Pancreas (tissue), 10 donors: ENCODE data around the gene MSMP. TPM values are rescaled to one million over a fixed set of nuclear protein-coding genes. Genes with fewer than 3 reads are reported as not detected.

ENCODE experiments used
- ATAC-seq, 4 donors: fragments of 200-7000 bp; cut with Tn5 transposase; one replicate each; pipeline versions ENCODE4 v1.8.0 to v1.9.1; 2020; ENCODE audit warnings: mild to moderate bottlenecking in 4 of 4, moderate library complexity in 4 of 4
- DNase-seq, 6 donors: peaks; one replicate each; pipeline ENCODE4 v3.0.0-alpha.2; 2020
- FAIRE-seq: peaks from 2 replicates; lab custom pipeline; 2012; peaks lifted over from hg19 to GRCh38; lab: Jason Lieb, UNC
- H3K27ac ChIP-seq, 4 donors: fragments of 200-600 bp; sonication (generic); 1 replicate in 3 of 4; 2 replicates in 1 of 4; pipeline versions ENCODE4 v1.5.0 to v1.8.0; 2020
- H3K27me3 ChIP-seq, 4 donors: fragments of 200-600 bp; one replicate each; pipeline ENCODE4 v1.8.0; 2021
- H3K36me3 ChIP-seq, 3 donors: fragments of 200-600 bp; sonication (generic) in 1 of 3; one replicate each; pipeline versions ENCODE4 v1.5.0 to v1.8.0; 2020 to 2021
- H3K4me1 ChIP-seq, 3 donors: fragments of 200-600 bp; one replicate each; pipeline ENCODE4 v1.8.0; 2021
- H3K4me3 ChIP-seq, 4 donors: fragments of 200-600 bp; sonication (generic) in 2 of 4; one replicate each; pipeline versions ENCODE4 v1.5.0 to v1.8.0; 2020 to 2021
- H3K9me3 ChIP-seq, 4 donors: fragments of 200-600 bp; one replicate each; pipeline ENCODE4 v1.8.0; 2021
- CTCF ChIP-seq, 4 donors: fragments of 200-600 bp; sonication (generic) in 3 of 4; IDR thresholded peaks; one replicate each; pipeline versions ENCODE4 v1.5.0 to v1.8.0; 2021; ENCODE audit warnings: antibody characterized with exemption in 4 of 4
- WGBS, 2 donors: extraction: QIAGEN DNeasy Blood & Tissue Kit; methylation state at CpG; one replicate each; pipeline ENCODE4 v1.1.7; 2013; 5-methylcytosine and 5-hydroxymethylcytosine counted together
- intact Hi-C, 3 donors: fragments of 100-400 bp; cut with DNase I; formaldehyde crosslinking; loops; one replicate each; pipeline versions ENCODE4 v1.11.1 to v1.14.2; 2022
- polyA plus RNA-seq, 2 donors: library from polyadenylated mRNA; stranded (reverse); fragments of 200-250 nt; gene quantifications; one replicate each; pipeline ENCODE4 v1.2.3, GENCODE V29; 2013
- total RNA-seq, 6 donors: library from RNA; stranded (reverse); fragmentation: NEBNext Ultra II Directional in 4 of 6; extraction: Animal tissue kit (Norgen Biotek cat#: 25700) in 4 of 6; gene quantifications; one replicate each; pipeline versions ENCODE4 v1.2.1 to v1.2.4, GENCODE V29; 2021 to 2023
- donor health status: healthy with polysubstance abuse.
- donor health status: DM: no; HTN: no; CAD: no; lungs with moderate emphysema.
- donor health status: DM: no; HTN: no; CAD: no.
- donor health status: control.
- donor health status: control.
- donor health status: Bipolar disorder and iron deficiency.
- donor health status: DM: yes; HTN: yes; CAD: no.
- donor health status: DM: no; HTN: no; CAD: no.
- donor health status: DM: no; HTN: no; CAD: no.
- donor health status: DM: yes; HTN: yes; CAD: no.

The MSMP gene
- total and polyA plus RNA-seq, 8 donors, result 0.49 to 2.3 (median 0.67) TPM; not detected in 5

- no peak for FAIRE-seq
- Histone ChIP-seq H3K36me3 (peaks cover 3 to 37% (median 26%) of the 10 kb centered on the region in 3 donors), H3K27ac (no peak overlapping the region), H3K27me3 (no peaks in the 10 kb centered on the region), H3K4me1 (peaks cover 15 to 31% (median 18%) of the 10 kb centered on the region in 3 donors), H3K4me3 (no peak overlapping the region), H3K9me3 (no peaks in the 10 kb centered on the region)
- intact Hi-C loops, result no loop called here
- 67 to 77% methylated on average over 3 of the region's 3 CpGs for WGBS, 2 donors
- no peak for DNase-seq
- no peak for TF ChIP-seq CTCF (IDR thresholded peaks at IDR 0.05)
- no peak for ATAC-seq
Observed at GRCh38 chr9:35726931-35727330, 27.1 kb downstream of the MSMP start.

DNA sequence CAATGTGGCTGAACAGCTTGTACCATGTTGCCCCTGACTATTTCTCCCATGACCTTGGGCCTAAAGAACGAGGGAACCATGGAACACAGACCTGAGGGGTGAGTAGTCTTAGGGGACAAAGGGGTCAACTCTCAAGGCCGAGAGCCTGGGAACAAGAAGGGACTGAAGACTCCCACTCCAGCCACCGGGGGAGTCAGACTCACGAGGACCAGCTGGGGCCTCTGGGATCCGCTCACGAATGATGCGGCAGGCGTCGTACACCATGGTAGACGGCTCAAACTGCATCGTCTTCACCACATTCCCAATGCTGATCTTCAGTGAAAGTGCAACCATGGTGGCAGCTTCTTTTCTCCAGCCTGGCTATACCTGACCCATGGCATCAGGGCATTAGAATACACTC, 28.7 kb downstream of the MSMP start:
- Histone ChIP-seq H3K4me3 (no peak overlapping the region), H3K4me1 (peaks cover 8 to 23% (median 10%) of the 10 kb centered on the region in 3 donors), H3K36me3 (peaks cover 3 to 53% (median 41%) of the 10 kb centered on the region in 3 donors), H3K27me3 (no peaks in the 10 kb centered on the region), H3K9me3 (no peaks in the 10 kb centered on the region), H3K27ac (no peak overlapping the region)
- FAIRE-seq (no peak), DNase-seq (no peak), ATAC-seq (no peak)
- TF ChIP-seq CTCF (IDR thresholded peaks at IDR 0.05), result no peak
- 91 to 93% methylated on average over 11 of the region's 11 CpGs for WGBS, 2 donors
- intact Hi-C loops, result no loop called here

GRCh38 chr9:35723908-35724307, 30.2 kb downstream of the MSMP start:
- Histone ChIP-seq H3K4me1 (peaks cover under 1 to 10% (median 4%) of the 10 kb centered on the region in 3 donors), H3K27me3 (no peaks in the 10 kb centered on the region), H3K27ac (no peak overlapping the region), H3K36me3 (peaks cover 10 to 67% (median 55%) of the 10 kb centered on the region in 3 donors), H3K4me3 (no peak overlapping the region), H3K9me3 (no peaks in the 10 kb centered on the region)
- DNase-seq, result no peak
- ATAC-seq, result no peak
- TF ChIP-seq CTCF (IDR thresholded peaks at IDR 0.05), result no peak
- WGBS, 2 donors, result 94 to 96% methylated on average over 8 of the region's 8 CpGs
- no peak for FAIRE-seq
- intact Hi-C loops, result no loop called here

- Histone ChIP-seq H3K27me3 (no peaks in the 10 kb centered on the region), H3K9me3 (no peaks in the 10 kb centered on the region), H3K27ac (no peak overlapping the region), H3K36me3 (peaks cover 10 to 72% (median 60%) of the 10 kb centered on the region in 3 donors), H3K4me3 (no peak overlapping the region), H3K4me1 (peaks cover 0 to 5% (median 0%) of the 10 kb centered on the region in 3 donors)
- intact Hi-C loops, result no loop called here
- WGBS, 2 donors, result 93 to 94% methylated on average over 2 of the region's 2 CpGs
- no peak for ATAC-seq
- TF ChIP-seq CTCF (IDR thresholded peaks at IDR 0.05), result no peak
- DNase-seq, result no peak
- FAIRE-seq, result no peak
Observed at GRCh38 chr9:35723426-35723825, 30.6 kb downstream of the MSMP start.

DNA sequence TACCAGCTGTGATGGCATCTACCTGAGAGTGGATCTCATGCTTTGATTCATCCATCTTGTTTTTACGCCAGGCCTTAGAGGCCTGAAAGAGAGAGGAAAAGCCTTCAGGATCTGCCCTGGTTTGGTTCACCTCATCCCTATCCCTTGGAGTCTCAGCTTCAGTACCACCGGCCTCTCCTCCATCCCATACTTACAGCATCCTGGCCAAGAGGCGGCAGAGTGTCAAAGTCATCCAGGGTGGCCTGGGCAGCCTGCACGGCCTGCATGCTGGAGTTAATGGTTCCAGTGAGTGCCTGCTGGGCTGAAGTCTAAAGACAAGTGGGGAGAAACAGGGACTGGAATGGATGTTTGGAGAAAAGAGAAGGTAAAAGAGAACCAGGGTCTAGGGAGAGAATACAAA, 34.5 kb downstream of the MSMP start:
- FAIRE-seq (no peak), DNase-seq (no peak), ATAC-seq (no peak)
- 94 to 98% methylated on average over 4 of the region's 4 CpGs for WGBS, 2 donors
- peaks cover 14 to 99% (median 90%) of the 10 kb centered on the region in 3 donors for H3K36me3 ChIP-seq
- no peak for TF ChIP-seq CTCF (IDR thresholded peaks at IDR 0.05)
- intact Hi-C loops, result no loop called here
- no peak overlapping the region for H3K27ac ChIP-seq
- no peaks in the 10 kb centered on the region for H3K27me3 ChIP-seq
- no peak overlapping the region for H3K4me3 ChIP-seq
- H3K4me1 ChIP-seq, result no peaks in the 10 kb centered on the region
- no peaks in the 10 kb centered on the region for H3K9me3 ChIP-seq
